ENCODE results near the gene CDC42EP1.
"Not testable (repeated sequence)": the region's sequence is repeated elsewhere in the genome, so short reads cannot be mapped to it uniquely, and the experiment has no call there.

Gene CDC42EP1

DNA sequence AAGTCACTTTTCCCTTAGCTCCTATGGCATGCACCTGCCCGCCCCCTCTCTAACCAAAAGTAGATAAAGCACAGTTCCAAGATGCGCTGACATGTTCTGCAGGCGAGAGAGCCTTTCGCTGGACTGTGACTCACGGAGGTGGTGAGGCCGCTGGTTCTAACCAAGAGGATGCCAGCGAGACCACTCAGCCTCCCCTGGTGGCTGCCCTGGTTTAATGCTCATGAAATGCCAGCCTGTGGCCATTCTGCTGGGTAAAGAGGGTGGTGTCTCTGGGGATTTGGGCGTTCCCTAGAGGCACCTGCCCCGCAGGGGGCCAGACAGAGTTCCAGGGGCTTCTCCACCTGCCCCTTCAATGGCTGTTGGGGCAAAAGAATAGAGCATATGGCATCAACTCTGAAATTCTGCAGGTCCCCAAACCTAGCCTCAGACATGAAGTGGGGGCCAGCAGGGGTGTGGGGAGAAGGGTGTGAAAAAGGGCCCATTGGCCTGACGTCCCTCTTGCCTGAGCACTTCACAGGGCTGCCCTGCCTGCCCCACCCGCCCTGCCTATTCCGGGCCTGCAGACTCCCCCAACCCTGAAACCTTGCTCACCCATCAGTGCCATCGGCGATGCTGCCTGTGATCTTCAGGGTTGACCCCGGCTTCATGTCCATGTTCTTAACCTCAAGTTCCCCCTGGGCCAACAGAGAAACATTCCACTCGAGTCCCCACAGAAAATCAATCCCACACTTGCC is 11.1 kb downstream of the CDC42EP1 start:
- FAIRE-seq (no peak), DNase-seq (ENCODE audit: insufficient read length) (no peak)
- no peak for TF ChIP-seq POLR2A (IDR thresholded peaks at IDR 0.05; ENCODE audit: low read depth, low read length)
- TF ChIP-seq POLR2AphosphoS5 (IDR thresholded peaks at IDR 0.05; ENCODE audit: low read depth, low read length) = no peak
- no peak for TF ChIP-seq TAF1 (IDR thresholded peaks at IDR 0.05; ENCODE audit: borderline replicate concordance, low read depth, low read length)

DNA sequence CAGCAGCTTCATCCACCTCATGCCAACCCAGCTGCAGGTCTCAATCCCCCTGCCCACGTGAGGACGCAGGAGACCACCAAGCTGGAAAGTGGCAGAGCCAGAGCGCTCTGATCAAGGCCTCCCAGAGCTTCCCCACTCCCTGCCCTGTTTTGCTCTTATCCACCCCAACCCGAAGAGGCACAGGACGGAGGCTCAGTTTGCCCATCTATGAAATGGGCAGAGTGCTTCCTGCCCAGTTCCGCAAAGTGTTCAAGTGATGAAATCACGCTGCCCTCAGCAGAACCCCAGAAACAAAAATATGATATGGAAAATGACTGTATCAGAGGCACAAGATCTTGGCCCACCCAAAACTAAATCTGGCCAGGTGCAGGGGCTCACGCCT is 11.7 kb downstream of the CDC42EP1 start:
- DNase-seq (ENCODE audit: insufficient read length) = no peak
- FAIRE-seq = no peak
- no peak for TF ChIP-seq POLR2AphosphoS5 (IDR thresholded peaks at IDR 0.05; ENCODE audit: low read depth, low read length)
- TF ChIP-seq POLR2A (IDR thresholded peaks at IDR 0.05; ENCODE audit: low read depth, low read length) = no peak
- no peak for TF ChIP-seq TAF1 (IDR thresholded peaks at IDR 0.05; ENCODE audit: borderline replicate concordance, low read depth, low read length)

GRCh38 chr22:37575490-37576003 is 15.3 kb downstream of the CDC42EP1 start:
- no peak for FAIRE-seq
- DNase-seq (ENCODE audit: insufficient read length) = no peak
- TF ChIP-seq POLR2A (IDR thresholded peaks at IDR 0.05; ENCODE audit: low read depth, low read length) = no peak
- TF ChIP-seq TAF1 (IDR thresholded peaks at IDR 0.05; ENCODE audit: borderline replicate concordance, low read depth, low read length) = no peak
- TF ChIP-seq POLR2AphosphoS5 (IDR thresholded peaks at IDR 0.05; ENCODE audit: low read depth, low read length) = no peak

DNA sequence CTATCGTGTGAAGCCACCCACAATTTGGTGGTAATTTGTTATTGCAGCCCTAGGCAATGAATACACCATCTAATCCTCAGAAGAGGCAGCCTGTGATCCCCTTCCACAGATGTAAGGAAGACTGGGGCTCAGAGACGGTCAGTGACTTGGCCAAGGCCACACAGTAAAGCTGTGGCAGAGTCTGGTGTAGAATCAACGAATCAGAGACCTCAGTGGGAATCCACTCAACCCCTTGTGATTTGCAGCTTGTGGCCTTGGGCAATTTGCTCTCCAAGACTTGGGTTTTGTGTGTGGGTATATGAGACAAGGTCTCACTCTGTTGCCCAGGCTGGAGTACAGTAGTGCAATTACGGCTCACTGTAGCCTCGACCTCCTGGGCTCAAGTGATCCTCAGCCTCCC is 17.7 kb downstream of the CDC42EP1 start:
- no peak for DNase-seq (ENCODE audit: insufficient read length)
- no peak for TF ChIP-seq POLR2A (IDR thresholded peaks at IDR 0.05; ENCODE audit: low read depth, low read length)
- no peak for TF ChIP-seq POLR2AphosphoS5 (IDR thresholded peaks at IDR 0.05; ENCODE audit: low read depth, low read length)
- no peak for TF ChIP-seq TAF1 (IDR thresholded peaks at IDR 0.05; ENCODE audit: borderline replicate concordance, low read depth, low read length)
- FAIRE-seq = no peak

- TF ChIP-seq POLR2AphosphoS5 (IDR thresholded peaks at IDR 0.05; ENCODE audit: low read depth, low read length) = no peak
- TF ChIP-seq TAF1 (IDR thresholded peaks at IDR 0.05; ENCODE audit: borderline replicate concordance, low read depth, low read length) = no peak
- TF ChIP-seq POLR2A (IDR thresholded peaks at IDR 0.05; ENCODE audit: low read depth, low read length) = no peak
- FAIRE-seq (no peak), DNase-seq (ENCODE audit: insufficient read length) (no peak)
Observed at GRCh38 chr22:37581504-37581903, 21.2 kb downstream of the CDC42EP1 start.

DNA sequence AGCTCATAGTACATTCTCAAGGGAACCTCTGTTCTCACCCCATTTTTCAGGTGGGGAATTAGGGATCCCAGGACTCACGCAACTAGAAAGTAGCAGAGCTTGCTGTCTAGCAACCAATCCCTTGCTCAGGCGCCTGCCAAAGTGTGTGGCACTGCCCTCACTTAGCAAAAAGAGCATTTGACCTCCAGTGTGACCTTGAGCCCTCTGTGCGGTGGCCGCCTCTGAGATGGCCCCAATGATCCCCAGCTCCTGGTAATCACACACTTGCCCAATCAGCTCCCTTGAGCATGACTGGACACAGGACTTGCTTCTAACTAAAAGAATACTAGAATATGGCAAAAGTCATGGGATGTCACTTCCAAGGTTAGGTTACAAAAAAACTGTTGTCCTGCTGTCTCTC is 22.2 kb downstream of the CDC42EP1 start:
- no peak for FAIRE-seq
- DNase-seq (ENCODE audit: insufficient read length) = no peak
- no peak for TF ChIP-seq POLR2A (IDR thresholded peaks at IDR 0.05; ENCODE audit: low read depth, low read length)
- no peak for TF ChIP-seq TAF1 (IDR thresholded peaks at IDR 0.05; ENCODE audit: borderline replicate concordance, low read depth, low read length)
- TF ChIP-seq POLR2AphosphoS5 (IDR thresholded peaks at IDR 0.05; ENCODE audit: low read depth, low read length) = no peak

DNA sequence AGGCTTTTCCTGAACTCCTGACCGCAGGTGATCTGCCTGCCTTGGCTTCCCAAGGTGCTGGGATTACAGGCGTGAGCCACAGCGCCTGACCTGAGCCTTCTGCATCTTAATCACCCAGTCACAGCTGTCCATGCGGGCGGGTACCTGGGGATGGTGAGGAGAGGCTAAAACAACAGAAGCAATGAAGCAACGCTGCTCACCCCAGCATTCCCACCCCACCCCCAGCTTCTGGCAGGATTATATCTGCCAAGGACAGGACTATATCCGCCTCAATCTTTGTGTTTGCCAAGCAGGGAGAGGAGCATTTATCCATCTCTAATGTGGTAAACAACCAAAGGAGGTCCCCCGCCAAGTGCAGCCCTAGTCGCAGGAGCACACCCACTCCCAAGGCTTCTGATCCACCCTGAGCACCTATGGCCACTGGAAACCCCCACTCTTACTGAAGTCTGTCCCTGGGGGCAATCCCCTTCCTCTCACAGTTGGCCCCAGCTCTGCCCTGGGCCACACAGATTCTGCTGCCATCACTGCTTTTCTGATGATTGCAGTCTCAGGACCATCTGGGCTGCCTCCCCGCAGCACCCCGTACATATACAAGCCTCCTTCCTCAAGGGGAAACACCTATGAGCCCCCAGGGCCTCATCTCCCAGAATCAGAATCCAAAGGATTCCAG is 28.4 kb downstream of the CDC42EP1 start:
- DNase-seq (ENCODE audit: insufficient read length) (no peak), FAIRE-seq (peak; percentile 80)
- TF ChIP-seq POLR2AphosphoS5 (IDR thresholded peaks at IDR 0.05; ENCODE audit: low read depth, low read length) (no peak), POLR2A (IDR thresholded peaks at IDR 0.05; ENCODE audit: low read depth, low read length) (0 out of 2 replicates have a peak, but pooled peaks have one; percentile 21)

GRCh38 chr22:37589636-37590035 is 29.4 kb downstream of the CDC42EP1 start:
- TF ChIP-seq POLR2AphosphoS5 (IDR thresholded peaks at IDR 0.05; ENCODE audit: low read depth, low read length) (no peak), POLR2A (IDR thresholded peaks at IDR 0.05; ENCODE audit: low read depth, low read length) (no peak), TAF1 (IDR thresholded peaks at IDR 0.05; ENCODE audit: borderline replicate concordance, low read depth, low read length) (no peak)
- DNase-seq (ENCODE audit: insufficient read length) (no peak), FAIRE-seq (no peak)

DNA sequence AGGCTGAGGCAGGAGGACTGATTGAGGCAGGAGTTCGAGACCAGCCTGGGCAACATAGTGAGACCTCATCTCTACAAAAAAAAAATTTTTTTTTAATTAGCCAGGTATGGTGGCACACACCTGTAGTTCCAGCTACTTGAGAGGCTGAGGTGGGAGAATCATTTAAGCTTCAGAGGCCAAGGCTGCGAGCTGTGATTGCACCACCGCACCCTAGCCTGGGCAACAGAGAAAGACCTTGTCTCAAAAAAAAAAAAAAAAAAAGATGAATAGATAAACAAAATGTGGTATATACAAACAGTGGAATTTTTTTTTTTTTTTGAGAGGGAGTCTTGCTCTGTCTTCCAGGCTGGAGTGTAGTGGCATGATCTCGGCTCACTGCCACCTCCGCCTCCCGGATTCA is 30.8 kb downstream of the CDC42EP1 start:
- FAIRE-seq; DNase-seq (ENCODE audit: insufficient read length): not testable (repeated sequence)

DNA sequence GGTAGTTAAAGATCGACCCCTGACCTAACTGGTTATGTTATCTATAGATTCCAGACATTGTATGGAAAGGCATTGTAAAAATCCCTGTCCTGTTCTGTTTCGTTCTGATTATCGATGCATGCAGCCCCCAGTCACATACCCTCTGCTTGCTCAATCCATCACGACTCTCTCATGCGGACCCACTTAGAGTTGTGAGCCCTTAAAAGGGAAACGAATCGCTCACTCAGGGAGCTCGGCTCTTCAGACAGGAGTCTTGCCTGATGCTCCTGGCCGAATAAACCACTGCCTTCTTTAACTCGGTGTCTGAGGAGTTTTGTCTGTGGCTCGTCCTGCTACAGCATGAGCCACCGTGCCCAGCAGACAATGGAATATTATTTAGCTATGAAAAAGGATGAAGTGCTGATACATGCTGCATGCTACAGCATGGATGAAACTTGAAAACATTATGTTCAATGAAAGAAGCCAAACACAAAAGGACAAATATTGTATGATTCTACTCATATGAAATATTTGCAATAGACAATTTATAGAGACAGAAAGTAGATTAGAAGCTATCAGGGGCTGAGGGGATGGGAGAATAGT is 31.6 kb downstream of the CDC42EP1 start:
- TF ChIP-seq TAF1 (IDR thresholded peaks at IDR 0.05; ENCODE audit: borderline replicate concordance, low read depth, low read length) = no peak
- no peak for TF ChIP-seq POLR2AphosphoS5 (IDR thresholded peaks at IDR 0.05; ENCODE audit: low read depth, low read length)
- TF ChIP-seq POLR2A (IDR thresholded peaks at IDR 0.05; ENCODE audit: low read depth, low read length) = no peak
- FAIRE-seq (peak; percentile 66), DNase-seq (ENCODE audit: insufficient read length) (no peak)

GRCh38 chr22:37594237-37594636 is 34.0 kb downstream of the CDC42EP1 start:
- no peak for TF ChIP-seq POLR2A (IDR thresholded peaks at IDR 0.05; ENCODE audit: low read depth, low read length)
- no peak for TF ChIP-seq POLR2AphosphoS5 (IDR thresholded peaks at IDR 0.05; ENCODE audit: low read depth, low read length)
- TF ChIP-seq TAF1 (IDR thresholded peaks at IDR 0.05; ENCODE audit: borderline replicate concordance, low read depth, low read length) = no peak
- no peak for FAIRE-seq
- DNase-seq (ENCODE audit: insufficient read length) = no peak

DNA sequence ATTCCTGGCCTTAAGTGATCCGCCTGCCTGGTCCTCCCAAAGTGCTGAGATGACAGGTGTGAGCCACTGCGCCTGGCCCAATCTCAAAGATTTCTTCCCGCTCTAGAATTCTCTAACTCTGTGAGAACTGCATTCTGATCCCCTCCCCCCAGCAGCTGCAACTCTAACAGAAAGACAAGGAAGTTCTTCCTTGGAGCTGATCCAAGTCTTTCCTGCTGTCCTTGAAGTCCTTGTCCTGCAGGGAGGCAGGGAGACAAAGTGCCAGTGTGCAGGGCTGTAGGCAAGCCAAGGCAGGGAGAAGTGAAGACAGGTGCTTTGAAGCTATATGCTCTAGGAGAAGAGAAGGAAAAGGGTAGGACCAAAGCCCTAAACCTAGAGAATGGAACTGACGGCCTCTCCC is 38.9 kb downstream of the CDC42EP1 start:
- no peak for DNase-seq (ENCODE audit: insufficient read length)
- FAIRE-seq = no peak
- TF ChIP-seq POLR2AphosphoS5 (IDR thresholded peaks at IDR 0.05; ENCODE audit: low read depth, low read length) (no peak), TAF1 (IDR thresholded peaks at IDR 0.05; ENCODE audit: borderline replicate concordance, low read depth, low read length) (no peak)
